ENCODE measurements around the gene SKIL.
"Not testable (repeated sequence)": the region's sequence is repeated elsewhere in the genome, so short reads cannot be mapped to it uniquely, and the experiment has no call there.

SKIL gene

DNA sequence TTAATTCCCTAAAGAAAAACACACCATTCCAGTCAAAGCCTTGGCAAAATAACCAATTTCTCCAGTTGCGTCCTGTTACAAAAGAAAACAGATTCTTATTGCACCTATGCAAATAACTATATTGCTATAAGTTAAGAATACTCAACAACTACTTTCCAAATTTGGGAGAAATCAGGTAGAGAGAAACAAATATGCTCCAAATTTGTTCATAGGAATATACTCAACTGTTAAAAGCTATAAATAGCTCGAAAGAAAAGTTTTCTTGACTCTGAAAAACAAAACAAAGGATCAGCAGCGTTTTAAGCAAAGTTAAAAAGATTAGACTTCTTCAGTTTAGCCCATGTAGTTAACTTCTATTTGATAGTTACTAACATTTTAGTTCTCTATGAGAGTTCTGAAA, 20.1 kb upstream of the SKIL start:
- Mint-ChIP-seq H3K4me3 (no peak overlapping the region), H3K27me3 (ENCODE audit: low read depth) (peaks cover under 1% of the 10 kb centered on the region), H3K9me3 (peaks cover 17% of the 10 kb centered on the region), H3K27ac (no peak overlapping the region), H3K36me3 (ENCODE audit: low read depth) (no peaks in the 10 kb centered on the region), H3K4me1 (ENCODE audit: low read depth) (peaks cover 3% of the 10 kb centered on the region)
- DNase-seq (ENCODE audit: low spot score): no peak

DNA sequence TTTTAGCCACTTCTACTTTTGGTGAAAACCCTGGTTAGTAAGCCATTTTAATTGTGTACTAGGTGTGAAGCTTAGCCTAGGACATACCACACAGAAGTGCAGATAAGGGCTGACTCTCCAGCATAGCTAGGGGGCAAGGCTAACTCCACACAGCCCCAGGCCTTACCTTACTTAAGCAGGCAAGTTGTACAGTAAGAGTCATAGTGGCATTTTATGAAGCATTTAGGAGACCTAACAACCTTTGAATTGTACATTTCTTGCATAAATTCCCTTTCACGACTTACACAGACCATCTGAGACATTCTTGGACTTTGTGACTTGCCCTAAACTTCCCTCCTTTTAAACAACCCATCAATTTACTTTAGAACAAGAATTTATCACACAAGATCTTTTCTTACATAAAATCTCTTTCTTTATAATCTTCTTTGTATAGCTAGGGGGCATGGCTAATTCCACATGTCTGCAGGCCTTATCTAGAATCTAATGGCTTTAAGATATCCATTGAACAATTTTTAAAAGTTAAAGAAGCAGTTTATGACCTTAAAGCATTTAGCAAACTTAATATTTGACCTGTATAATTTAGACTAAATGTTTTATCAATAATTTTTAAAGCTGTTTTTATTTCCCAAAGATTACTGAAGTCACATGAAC, 18.7 kb upstream of the SKIL start:
- Mint-ChIP-seq H3K27ac (no peak overlapping the region), H3K4me3 (no peak overlapping the region)

DNA sequence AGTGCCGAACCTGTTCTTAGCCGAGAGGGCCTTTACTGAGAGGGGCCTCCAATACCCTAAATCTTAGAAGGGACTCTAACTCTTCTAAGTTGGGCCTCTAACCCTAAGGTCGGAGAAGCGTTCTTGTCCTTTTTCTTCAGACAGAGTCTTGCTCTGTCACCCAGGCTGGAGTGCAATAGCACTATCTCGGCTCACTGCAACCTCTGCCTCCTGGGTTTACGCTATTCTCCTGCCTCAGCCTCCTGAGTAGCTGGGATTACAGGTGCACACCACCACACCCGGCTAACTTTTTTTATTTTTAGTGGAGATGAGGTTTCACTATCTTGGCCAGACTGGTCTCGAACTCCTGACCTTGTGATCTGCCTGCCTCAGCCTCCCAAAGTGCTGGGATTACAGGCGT, 15.2 kb upstream of the SKIL start:
- not testable (repeated sequence) for H3K27ac Mint-ChIP-seq; H3K27me3 Mint-ChIP-seq (ENCODE audit: low read depth); DNase-seq (ENCODE audit: low spot score); H3K36me3 Mint-ChIP-seq (ENCODE audit: low read depth); H3K4me1 Mint-ChIP-seq (ENCODE audit: low read depth); H3K4me3 Mint-ChIP-seq
- peaks cover 14% of the 10 kb centered on the region for H3K9me3 Mint-ChIP-seq

More for the DNA sequence above, 18.7 kb upstream of the SKIL start:
- H3K4me1 Mint-ChIP-seq (ENCODE audit: low read depth): no peaks in the 10 kb centered on the region
- no peaks in the 10 kb centered on the region for H3K27me3 Mint-ChIP-seq (ENCODE audit: low read depth)
- no peaks in the 10 kb centered on the region for H3K36me3 Mint-ChIP-seq (ENCODE audit: low read depth)
- no peak for DNase-seq (ENCODE audit: low spot score)
- H3K9me3 Mint-ChIP-seq: peaks cover 15% of the 10 kb centered on the region

DNA sequence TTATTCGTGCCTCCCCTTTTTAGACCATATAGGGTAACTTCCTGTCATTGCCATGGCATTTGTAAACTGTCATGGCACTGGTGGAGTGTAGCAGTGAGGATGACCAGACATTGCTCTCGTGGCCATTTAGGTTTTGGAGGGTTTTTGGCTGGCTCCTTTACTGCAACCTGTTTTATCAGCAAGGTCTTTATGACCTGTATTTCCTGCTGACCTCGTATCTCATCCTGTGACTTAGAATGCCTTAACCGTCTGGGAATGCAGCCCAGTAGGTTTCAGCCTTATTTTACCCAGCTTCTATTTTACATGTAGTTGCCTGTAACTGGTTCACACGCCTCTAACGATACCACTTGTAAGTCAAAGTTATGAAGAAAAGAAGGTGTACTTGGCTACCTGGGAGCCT, 13.7 kb upstream of the SKIL start:
- H3K36me3 Mint-ChIP-seq (ENCODE audit: low read depth); H3K27me3 Mint-ChIP-seq (ENCODE audit: low read depth); H3K27ac Mint-ChIP-seq; H3K9me3 Mint-ChIP-seq; H3K4me3 Mint-ChIP-seq; H3K4me1 Mint-ChIP-seq (ENCODE audit: low read depth); DNase-seq (ENCODE audit: low spot score): not testable (repeated sequence)

DNA sequence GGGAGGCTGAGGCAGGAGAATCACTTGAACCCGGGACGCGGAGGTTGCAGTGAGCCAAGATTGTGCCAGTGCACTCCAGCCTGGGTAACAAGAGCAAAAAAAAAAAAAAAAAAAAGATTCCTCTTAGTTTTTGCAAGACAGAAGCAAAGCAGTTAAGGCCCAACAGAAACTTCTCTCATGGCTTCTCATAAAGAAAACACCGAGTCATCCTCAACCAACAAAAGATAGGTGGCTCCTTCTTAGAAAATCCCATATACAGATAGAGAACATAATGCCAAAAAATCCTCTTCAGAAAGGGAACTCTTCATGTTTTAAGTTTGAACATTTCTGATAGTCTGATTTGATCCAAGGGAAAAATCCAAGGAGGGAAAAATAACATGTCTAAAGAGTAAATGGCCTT, 12.5 kb upstream of the SKIL start:
- no peak overlapping the region for H3K27ac Mint-ChIP-seq

DNA sequence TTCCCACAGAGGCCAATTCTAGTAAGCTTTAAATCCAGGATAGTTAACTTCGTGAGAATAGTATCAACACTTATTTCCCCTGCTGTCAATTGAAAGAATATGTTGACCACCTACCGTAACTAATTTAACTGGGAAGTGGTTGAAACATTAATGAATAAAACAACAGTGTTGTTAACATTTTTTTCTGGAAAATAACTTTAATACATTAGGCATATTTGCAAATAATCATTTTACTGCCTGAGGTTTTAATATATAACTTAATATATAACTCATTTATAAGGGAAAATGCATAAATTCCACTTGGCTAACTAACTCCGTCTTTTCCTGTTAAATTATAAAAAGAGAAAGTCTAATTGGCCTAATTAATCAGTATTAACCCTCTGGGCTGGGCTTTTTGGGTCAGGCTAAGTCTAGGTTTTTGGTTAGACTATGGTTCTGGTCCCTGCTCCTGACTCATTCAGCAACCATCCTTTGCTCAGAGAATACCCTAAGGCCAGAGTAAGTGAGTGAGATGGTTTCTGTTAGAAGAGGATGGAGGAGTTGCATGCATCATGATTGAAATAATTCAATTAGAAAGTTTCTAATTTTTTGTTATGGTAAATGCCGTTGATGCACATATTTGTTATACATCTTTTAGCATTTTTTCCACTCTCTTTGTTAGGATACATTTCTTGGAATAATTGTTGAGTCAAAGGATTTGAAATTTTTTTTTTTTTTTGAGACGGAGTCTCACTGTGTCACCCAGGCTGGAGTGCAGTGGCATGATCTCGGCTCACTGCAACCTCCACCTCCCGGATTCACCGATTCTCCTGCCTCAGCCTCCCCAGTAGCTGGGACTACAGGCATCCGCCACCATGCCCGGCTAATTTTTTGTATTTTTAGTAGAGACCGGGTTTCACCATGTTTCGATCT, 10.8 kb upstream of the SKIL start:
- Mint-ChIP-seq H3K36me3 (ENCODE audit: low read depth) (no peaks in the 10 kb centered on the region), H3K27me3 (ENCODE audit: low read depth) (no peaks in the 10 kb centered on the region), H3K4me1 (ENCODE audit: low read depth) (peaks cover 7% of the 10 kb centered on the region), H3K27ac (no peak overlapping the region), H3K9me3 (no peaks in the 10 kb centered on the region), H3K4me3 (no peak overlapping the region)
- no peak for DNase-seq (ENCODE audit: low spot score)

More for the DNA sequence above, 12.5 kb upstream of the SKIL start:
- Mint-ChIP-seq H3K36me3 (ENCODE audit: low read depth) (no peaks in the 10 kb centered on the region), H3K4me1 (ENCODE audit: low read depth) (peaks cover 2% of the 10 kb centered on the region), H3K27me3 (ENCODE audit: low read depth) (no peaks in the 10 kb centered on the region), H3K4me3 (no peak overlapping the region), H3K9me3 (no peaks in the 10 kb centered on the region)
- no peak for DNase-seq (ENCODE audit: low spot score)

DNA sequence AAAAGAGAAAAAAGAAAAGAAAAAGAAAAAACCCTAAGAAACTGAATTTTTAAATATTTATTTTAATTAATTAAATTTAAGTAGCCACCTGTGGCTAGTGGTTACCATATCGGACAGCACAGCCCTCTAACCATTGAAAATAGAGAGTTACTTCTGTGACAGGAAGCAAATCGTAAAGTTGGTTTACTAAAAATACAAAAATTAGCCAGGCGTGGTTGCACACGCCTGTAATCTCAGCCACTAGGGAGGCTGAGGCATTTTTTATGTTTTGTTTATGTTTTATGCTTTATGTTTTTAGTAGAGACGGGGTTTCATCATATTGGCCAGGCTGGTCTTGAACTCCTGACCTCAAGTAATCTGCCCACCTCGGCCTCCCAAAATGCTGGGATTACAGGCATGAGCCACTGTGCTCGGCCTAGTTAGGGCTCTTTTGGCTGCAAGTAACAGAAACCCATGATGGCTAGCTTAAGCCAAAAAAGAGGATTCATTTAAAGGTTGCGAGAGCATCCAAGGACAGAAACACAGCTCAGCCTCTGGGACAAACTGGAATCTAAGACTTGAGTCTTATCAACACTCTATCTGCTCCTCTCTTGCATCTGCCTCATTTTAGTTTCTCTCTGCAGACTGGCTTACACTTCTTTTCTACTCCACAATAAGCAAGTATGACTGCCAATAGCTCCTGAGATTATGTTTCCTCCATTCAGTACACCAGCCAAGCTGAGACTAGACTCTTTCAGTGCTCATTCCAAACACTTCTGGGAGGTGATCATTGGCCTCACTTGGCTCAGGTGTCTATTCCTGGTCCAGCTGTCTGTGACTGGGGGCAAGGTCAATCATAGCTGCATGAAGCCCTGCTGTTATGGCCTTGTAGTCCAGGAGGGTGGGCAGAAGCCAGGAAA, 6.8 kb upstream of the SKIL start:
- DNase-seq (ENCODE audit: low spot score): no peak
- Mint-ChIP-seq H3K27ac (no peak overlapping the region), H3K9me3 (no peaks in the 10 kb centered on the region), H3K4me1 (ENCODE audit: low read depth) (peaks cover 14% of the 10 kb centered on the region), H3K4me3 (no peak overlapping the region), H3K36me3 (ENCODE audit: low read depth) (no peaks in the 10 kb centered on the region), H3K27me3 (ENCODE audit: low read depth) (peaks cover 10% of the 10 kb centered on the region)

DNA sequence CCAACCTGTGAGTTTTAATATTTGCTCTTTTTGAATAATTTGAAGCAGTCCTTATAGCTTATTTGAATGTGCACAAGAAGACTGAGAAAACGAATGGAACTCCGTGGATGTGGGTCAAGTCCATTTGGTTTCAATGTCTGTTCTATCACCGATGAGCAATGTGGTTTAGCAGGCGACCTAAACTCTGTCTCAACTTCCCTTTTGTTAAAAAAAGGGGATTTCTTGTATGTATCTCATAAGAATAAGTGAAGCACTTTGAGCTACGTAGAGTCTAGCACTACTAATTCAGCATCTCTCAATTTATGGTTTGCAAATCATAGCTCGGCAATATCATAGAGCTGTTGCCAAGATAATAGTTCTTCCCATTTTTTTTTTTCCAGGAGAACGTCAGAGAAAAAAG, 4.6 kb upstream of the SKIL start:
- Mint-ChIP-seq H3K4me1 (ENCODE audit: low read depth) (peaks cover 21% of the 10 kb centered on the region), H3K27ac (no peak overlapping the region), H3K36me3 (ENCODE audit: low read depth) (peaks cover 1% of the 10 kb centered on the region), H3K4me3 (no peak overlapping the region), H3K27me3 (ENCODE audit: low read depth) (peaks cover 10% of the 10 kb centered on the region), H3K9me3 (no peaks in the 10 kb centered on the region)
- no peak for DNase-seq (ENCODE audit: low spot score)

DNA sequence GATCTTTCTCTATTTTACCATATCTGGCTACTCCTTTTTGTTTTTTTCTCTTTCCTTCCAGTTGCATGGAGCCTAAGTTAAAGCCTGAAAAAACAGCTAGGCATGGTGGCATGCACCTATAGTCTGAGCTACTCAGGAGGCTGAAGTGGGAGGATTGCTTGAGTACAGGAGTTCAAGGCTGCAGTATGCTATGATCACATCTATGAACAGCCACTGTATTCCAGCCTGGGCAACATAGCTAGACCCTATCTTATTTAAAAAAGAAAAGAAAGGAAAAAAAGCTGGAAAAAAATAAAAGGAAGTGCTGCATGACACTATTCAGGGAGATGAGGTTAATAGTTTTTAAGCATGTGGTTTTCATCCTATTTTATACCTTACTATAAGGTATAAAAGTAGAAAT, 4.0 kb upstream of the SKIL start:
- Mint-ChIP-seq H3K4me1 (ENCODE audit: low read depth) (peaks cover 23% of the 10 kb centered on the region), H3K27me3 (ENCODE audit: low read depth) (peaks cover 10% of the 10 kb centered on the region), H3K4me3 (no peak overlapping the region), H3K36me3 (ENCODE audit: low read depth) (peaks cover 4% of the 10 kb centered on the region), H3K9me3 (no peaks in the 10 kb centered on the region), H3K27ac (no peak overlapping the region)
- no peak for DNase-seq (ENCODE audit: low spot score)

DNA sequence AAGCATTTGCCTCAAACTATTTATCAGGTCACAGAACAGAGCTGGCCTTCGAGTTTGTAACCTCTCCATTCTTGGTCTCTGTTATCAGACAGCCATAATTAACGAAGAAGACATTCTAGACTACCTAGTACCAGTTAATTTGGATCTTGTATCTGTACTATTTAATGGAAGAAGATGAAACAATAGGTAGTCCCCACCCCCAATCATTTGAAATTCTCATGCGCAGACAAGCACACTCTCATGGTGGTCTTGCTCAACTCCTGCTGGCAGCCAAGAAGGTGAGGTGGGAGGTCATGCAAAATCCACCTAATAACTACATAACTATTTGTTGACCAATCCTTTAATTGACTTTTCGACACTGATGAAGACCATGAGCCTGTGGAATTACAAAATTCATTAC, 2.8 kb upstream of the SKIL start:
- DNase-seq (ENCODE audit: low spot score): no peak
- H3K4me1 Mint-ChIP-seq (ENCODE audit: low read depth): peaks cover 33% of the 10 kb centered on the region
- H3K4me3 Mint-ChIP-seq: no peak overlapping the region

DNA sequence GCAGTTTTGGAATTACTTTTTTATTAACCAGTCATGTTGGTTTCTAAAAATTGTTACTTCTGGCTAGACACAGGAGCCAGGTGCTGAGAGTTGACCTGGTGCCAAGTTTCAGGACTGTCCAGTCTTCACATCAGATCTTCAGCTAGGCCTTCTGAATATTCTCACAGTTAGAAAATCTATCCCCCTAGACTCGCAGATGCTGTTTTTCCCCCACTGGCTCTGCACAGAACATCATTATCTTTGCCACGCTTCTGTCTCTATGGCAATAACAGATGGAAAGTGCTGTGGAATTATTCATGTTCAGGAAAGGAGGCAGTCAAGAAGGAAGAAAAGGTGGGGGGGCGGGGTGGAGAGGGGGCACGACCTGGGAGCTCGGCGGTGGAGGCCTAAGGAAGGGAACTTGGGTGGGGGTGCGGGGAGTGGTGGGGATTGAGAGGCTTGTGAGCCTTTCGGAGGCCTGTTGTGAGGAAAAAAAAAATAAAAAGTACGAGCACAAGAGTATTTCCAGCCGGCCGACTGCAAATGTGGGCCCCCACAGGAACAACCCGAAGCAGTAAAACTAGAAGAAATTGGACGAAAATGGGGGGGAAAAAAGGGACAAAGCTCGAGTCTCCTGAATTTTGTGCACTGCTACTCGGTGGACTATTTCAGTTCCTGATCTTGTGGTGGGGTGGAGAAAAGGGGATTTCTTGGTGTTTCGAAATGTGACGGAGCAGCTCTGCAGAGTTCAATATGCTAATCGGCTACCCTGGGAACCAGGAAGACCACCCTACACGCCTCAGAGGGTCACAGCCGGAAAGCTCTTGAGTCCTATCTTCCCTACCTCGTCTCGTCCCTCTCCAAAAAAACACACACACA, 1.5 kb upstream of the SKIL start:
- Mint-ChIP-seq H3K27me3 (ENCODE audit: low read depth) (peaks cover 10% of the 10 kb centered on the region), H3K4me1 (ENCODE audit: low read depth) (peaks cover 29% of the 10 kb centered on the region)
- DNase-seq (ENCODE audit: low spot score): no peak

More for the DNA sequence above, 2.8 kb upstream of the SKIL start:
- Mint-ChIP-seq H3K9me3 (no peaks in the 10 kb centered on the region), H3K27me3 (ENCODE audit: low read depth) (peaks cover 10% of the 10 kb centered on the region), H3K27ac (no peak overlapping the region), H3K36me3 (ENCODE audit: low read depth) (peaks cover 11% of the 10 kb centered on the region)

DNA sequence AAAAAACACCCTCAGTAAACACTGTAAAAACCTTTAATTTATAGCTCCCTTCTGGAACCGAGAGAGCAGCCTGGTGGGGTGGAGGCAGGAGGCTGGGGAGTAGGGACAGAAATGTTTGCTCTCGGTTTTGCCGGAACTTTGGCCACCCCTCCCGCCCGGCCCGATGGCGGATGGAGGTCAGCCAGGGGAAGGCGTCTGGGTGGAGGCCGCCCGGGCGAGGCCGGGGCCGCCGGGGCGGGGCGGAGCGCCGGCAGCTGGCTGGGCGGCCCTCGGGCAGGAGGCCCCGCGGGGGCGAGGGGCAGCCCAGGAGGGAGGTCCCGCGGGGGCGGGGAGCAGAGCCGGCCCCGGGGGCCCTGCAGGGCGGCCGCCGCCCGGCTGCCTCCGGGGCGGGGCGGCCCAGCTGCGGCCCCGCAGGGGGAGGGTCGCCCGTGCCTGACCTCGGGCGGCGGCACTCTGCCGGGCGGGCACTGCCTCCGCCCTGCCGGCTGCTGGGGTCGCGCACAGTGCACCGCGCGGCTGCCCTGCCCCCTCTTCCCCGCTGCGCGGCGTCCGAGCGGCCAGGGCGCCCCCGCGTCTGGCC, 829 bp upstream of the SKIL start:
- Mint-ChIP-seq H3K4me3 (peak overlapping the region; percentile 74), H3K9me3 (no peaks in the 10 kb centered on the region), H3K27ac (peak overlapping the region; percentile 68), H3K36me3 (ENCODE audit: low read depth) (peaks cover 26% of the 10 kb centered on the region), H3K4me1 (ENCODE audit: low read depth) (peaks cover 30% of the 10 kb centered on the region), H3K27me3 (ENCODE audit: low read depth) (peaks cover 10% of the 10 kb centered on the region)
- DNase-seq (ENCODE audit: low spot score): peak; percentile 79

More for the DNA sequence above, 1.5 kb upstream of the SKIL start:
- Mint-ChIP-seq H3K4me3 (peak overlapping the region; percentile 74), H3K36me3 (ENCODE audit: low read depth) (peaks cover 19% of the 10 kb centered on the region), H3K9me3 (no peaks in the 10 kb centered on the region), H3K27ac (peak overlapping the region; percentile 68)

Data from T-helper 2 cell treated with Interferon-gamma antibody and Interleukin-4, amounts not matched to agents 5 μg/mL and 100 μg/mL, for 36 hours (primary cell).